RWPE2 (cell line): ENCODE measurements around the gene RFTN1.
A peak's percentile ranks its signal among the peaks of the same experiment; 100 is the strongest.

Experiments used
- ATAC-seq: fragments of 200-7000 bp; cut with Tn5 transposase; 3 replicates; pipeline ENCODE4 v1.9.1; 2021; ENCODE audit warnings: low read depth
- DNase-seq: peaks from one replicate; pipeline ENCODE4 v3.0.0-alpha.2; 2020; ENCODE audit warnings: low spot score
- H3K27ac ChIP-seq: fragments of 450-650 bp; 2 replicates; pipeline ENCODE4 v1.5.1; 2017; ENCODE audit warnings: mild to moderate bottlenecking; ENCODE audit not compliant: poor library complexity, severe bottlenecking
- H3K27me3 ChIP-seq: fragments of 250-450 bp; sonication (Bioruptor Pico); 2 replicates; pipeline ENCODE4 v1.5.1; 2021; ENCODE audit warnings: mild to moderate bottlenecking, moderate library complexity; ENCODE audit not compliant: insufficient read depth, poor library complexity, severe bottlenecking
- H3K36me3 ChIP-seq: fragments of 250-450 bp; sonication (Bioruptor Pico); 2 replicates; pipeline ENCODE4 v1.5.1; 2020; ENCODE audit warnings: low read depth, mild to moderate bottlenecking, moderate library complexity
- H3K4me1 ChIP-seq: fragments of 250-450 bp; sonication (Bioruptor Pico); 2 replicates; pipeline ENCODE4 v1.5.1; 2021; ENCODE audit warnings: mild to moderate bottlenecking, moderate library complexity; ENCODE audit not compliant: insufficient read depth, poor library complexity, severe bottlenecking
- H3K4me3 ChIP-seq: fragments of 250-450 bp; sonication (Bioruptor Pico); 2 replicates; pipeline ENCODE4 v1.5.1; 2021; ENCODE audit warnings: mild to moderate bottlenecking, moderate library complexity; ENCODE audit not compliant: severe bottlenecking
- H3K9me3 ChIP-seq: fragments of 250-450 bp; sonication (Bioruptor Pico); 2 replicates; pipeline ENCODE4 v1.5.1; 2021; ENCODE audit warnings: mild to moderate bottlenecking, moderate library complexity; ENCODE audit not compliant: severe bottlenecking
- TF ChIP-seq, protein P1 (sequence below): fragments of 450-650 bp; IDR thresholded peaks from one replicate; pipeline ENCODE4 v1.5.1; 2017; ENCODE audit warnings: mild to moderate bottlenecking, moderate library complexity; ENCODE audit not compliant: poor library complexity, severe bottlenecking

Gene RFTN1

DNA sequence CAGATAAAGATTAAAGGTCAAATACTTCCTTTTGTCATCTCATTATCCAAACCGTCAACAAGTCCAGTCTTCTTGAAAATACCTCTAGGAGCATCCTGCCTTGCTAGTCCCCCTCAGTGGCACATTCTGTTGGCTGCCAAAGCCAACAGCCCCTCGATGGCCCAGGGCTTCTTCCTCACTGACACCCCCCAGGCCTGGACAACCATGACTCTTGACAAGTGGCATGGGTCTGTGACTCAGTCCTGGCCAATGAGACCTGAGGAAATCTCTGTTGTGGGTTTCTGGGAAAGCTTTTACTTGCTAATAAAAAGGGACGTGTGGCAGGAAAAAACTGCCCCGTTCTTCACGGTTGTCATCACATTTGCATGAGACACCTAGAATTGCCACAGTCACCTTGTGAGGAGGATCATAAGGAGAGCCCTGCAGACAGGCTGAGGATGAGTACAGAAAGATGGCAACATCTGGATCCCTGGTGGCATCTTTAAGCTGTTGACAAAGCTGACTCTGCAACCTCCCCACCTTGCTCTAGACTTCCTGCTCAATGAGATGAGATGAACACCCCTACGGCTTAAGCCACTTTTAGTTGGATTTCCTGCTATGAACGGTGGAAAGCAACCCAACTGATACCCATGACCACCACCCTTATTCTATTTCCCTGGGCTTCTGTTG lies 167.0 kb downstream of the RFTN1 start:
- H3K4me1 ChIP-seq: no peaks in the 10 kb centered on the region
- no peaks in the 10 kb centered on the region for H3K27me3 ChIP-seq
- ATAC-seq: no peak
- no peaks in the 10 kb centered on the region for H3K9me3 ChIP-seq
- H3K4me3 ChIP-seq: no peak overlapping the region
- TF ChIP-seq, protein P1, sequence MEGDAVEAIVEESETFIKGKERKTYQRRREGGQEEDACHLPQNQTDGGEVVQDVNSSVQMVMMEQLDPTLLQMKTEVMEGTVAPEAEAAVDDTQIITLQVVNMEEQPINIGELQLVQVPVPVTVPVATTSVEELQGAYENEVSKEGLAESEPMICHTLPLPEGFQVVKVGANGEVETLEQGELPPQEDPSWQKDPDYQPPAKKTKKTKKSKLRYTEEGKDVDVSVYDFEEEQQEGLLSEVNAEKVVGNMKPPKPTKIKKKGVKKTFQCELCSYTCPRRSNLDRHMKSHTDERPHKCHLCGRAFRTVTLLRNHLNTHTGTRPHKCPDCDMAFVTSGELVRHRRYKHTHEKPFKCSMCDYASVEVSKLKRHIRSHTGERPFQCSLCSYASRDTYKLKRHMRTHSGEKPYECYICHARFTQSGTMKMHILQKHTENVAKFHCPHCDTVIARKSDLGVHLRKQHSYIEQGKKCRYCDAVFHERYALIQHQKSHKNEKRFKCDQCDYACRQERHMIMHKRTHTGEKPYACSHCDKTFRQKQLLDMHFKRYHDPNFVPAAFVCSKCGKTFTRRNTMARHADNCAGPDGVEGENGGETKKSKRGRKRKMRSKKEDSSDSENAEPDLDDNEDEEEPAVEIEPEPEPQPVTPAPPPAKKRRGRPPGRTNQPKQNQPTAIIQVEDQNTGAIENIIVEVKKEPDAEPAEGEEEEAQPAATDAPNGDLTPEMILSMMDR: no peak
- no peak for DNase-seq
- H3K36me3 ChIP-seq: no peaks in the 10 kb centered on the region
- H3K27ac ChIP-seq: no peak overlapping the region

DNA sequence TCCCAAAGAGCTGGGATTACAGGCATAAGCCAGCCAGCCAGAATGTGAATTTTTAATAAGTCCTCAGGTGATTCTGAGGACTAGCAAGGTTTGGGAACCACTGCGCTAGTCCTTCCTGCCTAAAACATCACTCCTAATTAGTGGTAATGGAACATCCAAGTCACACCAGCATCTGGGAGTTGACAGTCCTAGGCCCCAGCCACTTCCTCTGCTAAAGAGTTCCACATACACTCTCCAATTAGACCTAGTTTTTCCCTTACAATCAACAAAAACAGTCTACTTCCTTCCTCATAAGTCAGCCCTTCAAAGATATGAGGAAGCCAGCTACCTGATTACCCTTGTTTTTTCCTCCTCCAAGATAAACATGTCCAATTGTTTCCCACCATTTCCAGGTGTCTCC lies 170.4 kb downstream of the RFTN1 start:
- Histone ChIP-seq H3K9me3 (no peaks in the 10 kb centered on the region), H3K36me3 (no peaks in the 10 kb centered on the region), H3K4me3 (no peak overlapping the region), H3K27ac (no peak overlapping the region), H3K27me3 (no peaks in the 10 kb centered on the region), H3K4me1 (peaks cover 4% of the 10 kb centered on the region)
- TF ChIP-seq, protein P1: no peak
- ATAC-seq: no peak
- DNase-seq: no peak

DNA sequence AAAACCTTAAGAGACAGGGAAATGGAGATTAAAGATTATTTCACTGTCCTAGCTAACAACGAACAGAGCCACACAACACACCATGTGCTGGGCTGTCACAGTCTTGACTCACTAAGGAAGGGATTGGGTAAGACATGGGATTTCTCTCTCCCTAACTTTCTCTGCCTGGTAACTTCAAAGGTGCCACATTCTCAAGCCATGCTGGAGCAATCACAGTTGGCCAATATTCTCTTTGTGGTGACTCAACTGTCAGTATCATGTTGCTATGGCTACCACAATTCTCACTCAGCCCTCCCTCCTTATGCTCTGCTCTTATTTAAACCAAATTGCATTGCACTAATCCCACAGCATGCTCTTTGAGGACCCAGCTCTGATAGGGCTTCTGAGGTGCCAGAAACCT lies 174.5 kb downstream of the RFTN1 start:
- H3K4me3 ChIP-seq: no peak overlapping the region
- peaks cover 4% of the 10 kb centered on the region for H3K4me1 ChIP-seq
- TF ChIP-seq, protein P1: no peak
- H3K36me3 ChIP-seq: no peaks in the 10 kb centered on the region
- ATAC-seq: peak; percentile 88
- H3K27ac ChIP-seq: no peak overlapping the region
- H3K27me3 ChIP-seq: no peaks in the 10 kb centered on the region
- H3K9me3 ChIP-seq: no peaks in the 10 kb centered on the region
- no peak for DNase-seq

DNA sequence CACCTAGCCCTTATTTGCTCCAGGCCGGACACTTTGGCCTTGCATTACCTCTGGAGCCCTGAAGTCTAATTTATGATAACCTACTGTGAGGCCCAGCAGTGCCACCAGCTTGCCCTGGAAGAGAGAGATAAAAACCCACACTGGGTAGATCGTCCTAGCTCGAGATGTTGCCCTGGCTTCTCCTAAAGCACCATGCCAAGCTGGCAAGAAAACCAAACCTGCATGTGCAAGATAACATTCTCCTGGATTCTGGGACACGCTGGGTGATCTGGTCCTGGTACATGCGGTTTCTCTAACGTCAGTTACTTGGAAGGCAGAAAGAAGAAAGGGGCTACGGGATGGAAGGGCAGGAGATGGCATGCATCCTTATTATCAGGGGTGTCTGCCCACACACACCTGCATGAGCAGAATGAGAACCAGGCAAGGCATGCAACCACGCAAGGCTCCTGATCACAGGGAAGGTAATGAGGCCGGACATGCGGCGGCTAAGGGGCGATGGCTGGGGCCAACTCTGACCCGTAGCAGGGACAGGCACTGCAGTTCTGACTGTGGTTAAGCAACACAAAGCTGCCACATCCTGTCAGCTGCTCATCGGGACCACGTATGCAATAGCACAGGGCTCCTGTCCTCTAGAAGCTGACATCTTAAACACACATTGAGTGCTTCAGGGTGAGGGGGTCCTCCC lies 175.5 kb downstream of the RFTN1 start:
- no peaks in the 10 kb centered on the region for H3K9me3 ChIP-seq
- H3K36me3 ChIP-seq: no peaks in the 10 kb centered on the region
- H3K4me3 ChIP-seq: no peak overlapping the region
- DNase-seq: no peak
- H3K27ac ChIP-seq: no peak overlapping the region
- no peak for ATAC-seq
- H3K27me3 ChIP-seq: no peaks in the 10 kb centered on the region
- TF ChIP-seq, protein P1: no peak
- H3K4me1 ChIP-seq: peaks cover 4% of the 10 kb centered on the region

DNA sequence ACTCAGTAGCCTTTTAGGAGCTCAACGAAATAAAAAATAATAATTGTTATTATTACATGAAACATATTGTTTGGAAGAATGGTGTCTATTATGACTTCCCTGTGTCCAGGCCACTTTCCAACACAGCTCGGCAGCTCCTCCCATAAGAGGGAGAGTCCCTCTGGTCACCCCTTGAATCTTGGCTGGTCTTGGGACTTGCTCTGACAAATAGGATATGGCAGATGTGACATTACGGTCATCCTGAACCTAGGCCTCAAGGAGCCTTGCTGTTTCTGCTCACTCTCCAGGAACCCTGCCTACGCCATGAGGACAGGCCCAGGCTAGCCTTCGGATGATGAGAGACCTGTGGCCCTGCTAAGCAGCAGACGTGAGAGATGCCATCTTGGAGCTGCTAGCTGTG lies 176.7 kb downstream of the RFTN1 start:
- no peak overlapping the region for H3K27ac ChIP-seq
- DNase-seq (no peak), ATAC-seq (no peak)
- no peaks in the 10 kb centered on the region for H3K27me3 ChIP-seq
- no peaks in the 10 kb centered on the region for H3K9me3 ChIP-seq
- no peaks in the 10 kb centered on the region for H3K36me3 ChIP-seq
- peaks cover 4% of the 10 kb centered on the region for H3K4me1 ChIP-seq
- TF ChIP-seq, protein P1: no peak
- H3K4me3 ChIP-seq: no peak overlapping the region
